HEK293T (cell line): ENCODE results near the gene KCNG3.

Experiments
- CTCF ChIA-PET: fragments of 350-600 bp; formaldehyde crosslinking; extraction: SDS; loops from one replicate; lab custom pipeline; 2021; ENCODE audit warnings: antibody characterized with exemption, inconsistent platforms; lab: Yijun Ruan, JAX
- POLR2A ChIA-PET: fragments of 350-600 bp; formaldehyde crosslinking; extraction: SDS; loops from one replicate; lab custom pipeline; 2020; ENCODE audit warnings: antibody characterized with exemption, inconsistent platforms; lab: Yijun Ruan, JAX
- DNase-seq: peaks from one replicate; pipeline ENCODE4 v3.0.0; 2012; ENCODE audit warnings: mixed read lengths; ENCODE audit errors: extremely low spot score
- ARNT ChIP-seq: fragments of 450-650 bp; IDR thresholded peaks from 2 replicates; pipeline ENCODE4 v1.6.1; 2017; ENCODE audit warnings: mild to moderate bottlenecking
- BHLHE40 ChIP-seq: fragments of 450-650 bp; IDR thresholded peaks from 2 replicates; pipeline ENCODE4 v1.6.1; 2016; ENCODE audit warnings: mild to moderate bottlenecking, moderate library complexity, borderline replicate concordance
- CTBP1 ChIP-seq: fragments of 450-650 bp; IDR thresholded peaks from 2 replicates; pipeline ENCODE4 v1.6.1; 2016; ENCODE audit warnings: borderline replicate concordance
- ELF4 ChIP-seq: fragments of 450-650 bp; IDR thresholded peaks from 2 replicates; pipeline ENCODE4 v1.6.1; 2017; ENCODE audit warnings: antibody characterized with exemption
- FOXA1 ChIP-seq: fragments of 450-650 bp; IDR thresholded peaks from 2 replicates; pipeline ENCODE4 v1.6.1; 2016; ENCODE audit warnings: mild to moderate bottlenecking
- FOXK2 ChIP-seq: fragments of 450-650 bp; IDR thresholded peaks from 2 replicates; pipeline ENCODE4 v1.6.1; 2016; ENCODE audit warnings: mild to moderate bottlenecking
- FOXM1 ChIP-seq: fragments of 450-650 bp; IDR thresholded peaks from 2 replicates; pipeline ENCODE4 v1.6.1; 2017; ENCODE audit warnings: mild to moderate bottlenecking, borderline replicate concordance
- HDGF ChIP-seq: fragments of 450-650 bp; IDR thresholded peaks from 2 replicates; pipeline ENCODE4 v1.6.1; 2017; ENCODE audit warnings: antibody characterized with exemption, borderline replicate concordance
- L3MBTL2 ChIP-seq: fragments of 450-650 bp; conservative IDR thresholded peaks from 2 replicates; pipeline ENCODE4 v1.6.1; 2016; ENCODE audit warnings: mild to moderate bottlenecking
- LEF1 ChIP-seq: fragments of 450-650 bp; IDR thresholded peaks from 2 replicates; pipeline ENCODE4 v1.6.1; 2017; ENCODE audit warnings: mild to moderate bottlenecking, borderline replicate concordance
- NFRKB ChIP-seq: fragments of 450-650 bp; IDR thresholded peaks from 2 replicates; pipeline ENCODE4 v1.6.1; 2016; ENCODE audit warnings: mild to moderate bottlenecking, moderate library complexity
- PKNOX1 ChIP-seq: fragments of 450-650 bp; IDR thresholded peaks from 2 replicates; pipeline ENCODE4 v1.6.1; 2016
- SP1 ChIP-seq: fragments of 450-650 bp; IDR thresholded peaks from 2 replicates; pipeline ENCODE4 v1.6.1; 2017
- SUZ12 ChIP-seq: fragments of 450-650 bp; IDR thresholded peaks from 2 replicates; pipeline ENCODE4 v1.6.1; 2016; ENCODE audit warnings: mild to moderate bottlenecking
- TARDBP ChIP-seq: fragments of 450-650 bp; IDR thresholded peaks from 2 replicates; pipeline ENCODE4 v1.6.1; 2016
- ZNF384 ChIP-seq: fragments of 450-650 bp; IDR thresholded peaks from 2 replicates; pipeline ENCODE4 v1.6.1; 2016

Gene KCNG3

DNA sequence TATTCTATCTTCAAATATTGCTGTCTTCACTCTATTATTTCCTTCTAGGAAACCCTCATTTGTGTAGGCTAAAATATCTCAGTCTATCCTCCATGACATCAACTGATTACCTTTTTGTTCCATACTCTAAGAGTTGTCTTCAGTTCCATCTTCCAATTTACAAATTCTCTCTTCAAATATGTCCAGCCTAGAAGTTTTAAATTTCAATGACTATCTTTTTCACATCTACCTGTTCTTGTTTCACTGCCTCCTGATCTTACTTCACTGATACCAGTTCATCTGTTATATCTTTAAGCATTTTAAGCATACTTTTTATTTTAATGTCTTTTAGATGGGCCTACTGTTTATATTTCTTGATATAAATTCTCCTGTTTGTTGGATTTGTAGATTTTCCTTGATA lies 79.1 kb downstream of the KCNG3 start:
- no peak for DNase-seq
- ChIA-PET POLR2A (no interaction called here), CTCF (no interaction called here)
- TF ChIP-seq ZNF384 (no peak), BHLHE40 (no peak), L3MBTL2 (no peak), ARNT (no peak), LEF1 (no peak)

DNA sequence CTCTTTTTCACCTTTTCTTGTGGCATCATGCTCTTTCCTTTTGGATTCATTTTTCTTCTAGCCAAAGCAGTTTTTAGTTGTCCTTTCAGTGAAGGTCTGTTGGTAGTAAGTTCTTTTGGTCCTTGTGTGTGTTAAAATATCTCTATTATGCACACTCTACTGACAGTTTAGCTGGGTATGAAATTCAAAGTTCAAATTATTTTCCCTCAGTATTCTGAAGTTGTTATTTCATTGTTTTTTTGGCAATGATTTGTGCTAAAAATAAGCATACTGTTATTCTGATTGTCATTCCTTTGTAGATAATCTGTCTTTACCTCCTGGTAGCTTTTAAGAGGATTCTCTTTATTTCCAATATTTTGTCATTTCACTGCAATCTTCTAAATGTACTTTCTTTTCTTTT lies 79.6 kb downstream of the KCNG3 start:
- TF ChIP-seq FOXA1 (no peak), SUZ12 (no peak), L3MBTL2 (no peak), LEF1 (no peak), SP1 (no peak), FOXM1 (no peak), ARNT (no peak), NFRKB (no peak), PKNOX1 (no peak), FOXK2 (no peak)
- no peak for DNase-seq
- ChIA-PET CTCF (no interaction called here), POLR2A (no interaction called here)

DNA sequence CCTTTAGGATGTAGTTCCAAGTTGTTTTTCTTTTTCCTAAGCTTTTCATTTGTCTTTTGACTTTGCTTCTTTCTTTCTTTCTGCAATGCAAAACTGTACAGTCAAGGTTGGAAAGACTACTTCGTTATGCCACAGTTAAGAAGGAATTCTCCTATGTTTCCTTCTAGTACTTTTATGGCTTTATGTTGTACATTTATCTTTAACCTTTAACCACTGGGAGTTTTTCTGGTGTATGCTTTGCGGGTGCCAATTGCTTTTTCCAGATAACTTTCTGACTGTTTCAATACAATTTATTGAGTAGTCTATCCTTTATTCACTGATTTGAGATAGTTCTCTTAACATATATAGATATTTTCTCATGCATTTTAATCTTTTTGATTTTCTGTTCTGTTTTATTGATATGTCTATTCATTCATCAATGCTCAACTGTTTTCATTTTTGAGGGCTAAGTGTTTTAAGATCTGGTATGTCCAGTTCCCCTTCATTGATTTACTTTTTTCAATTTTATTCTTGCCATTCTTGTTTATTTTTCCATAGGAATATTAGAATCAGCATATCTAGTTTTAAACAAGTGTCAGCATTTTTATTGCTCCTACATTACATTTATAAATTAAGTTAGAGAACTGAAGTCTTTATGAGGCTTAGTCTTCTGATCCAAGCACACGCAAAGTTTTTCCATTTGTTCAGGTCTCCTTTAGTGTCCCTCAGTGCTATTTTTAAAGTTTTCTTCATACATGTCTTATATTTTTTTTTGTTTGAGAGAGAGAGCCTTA lies 82.9 kb downstream of the KCNG3 start:
- CTCF ChIA-PET, result interaction anchor here (0.6 kb wide), 1 partner anchor 63 kb away, joined by 5 read pairs; no protein-coding TSS in a partner anchor
- POLR2A ChIA-PET, result no interaction called here
- no peak for DNase-seq
- TF ChIP-seq PKNOX1 (no peak), ARNT (no peak), FOXK2 (no peak), ZNF384 (no peak), CTBP1 (no peak), SP1 (no peak), FOXM1 (no peak), ELF4 (no peak), HDGF (no peak), NFRKB (no peak), TARDBP (no peak), LEF1 (no peak), BHLHE40 (no peak), L3MBTL2 (no peak)

DNA sequence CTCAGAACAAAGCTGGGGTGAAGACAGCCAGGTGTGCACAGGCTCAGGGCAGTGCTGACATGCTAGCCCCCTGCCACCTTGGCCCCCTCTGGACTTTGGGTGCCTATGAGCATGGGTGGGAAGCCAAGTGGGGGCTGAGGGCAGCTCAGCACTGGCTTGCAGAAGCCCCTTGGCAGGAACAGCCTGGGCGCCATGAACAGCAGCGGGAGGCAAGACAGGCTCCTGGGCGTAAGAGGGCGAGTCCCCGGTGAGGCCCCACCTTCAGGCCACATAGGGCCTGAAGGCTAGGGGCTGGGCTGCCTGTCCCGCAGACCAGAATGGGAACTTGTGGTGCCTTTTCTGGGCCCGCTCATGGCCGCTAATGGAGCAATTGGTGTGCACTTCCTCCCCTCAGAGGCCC lies 85.8 kb downstream of the KCNG3 start:
- POLR2A ChIA-PET, result no interaction called here
- DNase-seq, result no peak
- CTCF ChIA-PET, result interaction anchor here (1.2 kb wide), 1 partner anchor 23 kb away, joined by 3 read pairs; no protein-coding TSS in a partner anchor
- TF ChIP-seq CTBP1, result no peak

DNA sequence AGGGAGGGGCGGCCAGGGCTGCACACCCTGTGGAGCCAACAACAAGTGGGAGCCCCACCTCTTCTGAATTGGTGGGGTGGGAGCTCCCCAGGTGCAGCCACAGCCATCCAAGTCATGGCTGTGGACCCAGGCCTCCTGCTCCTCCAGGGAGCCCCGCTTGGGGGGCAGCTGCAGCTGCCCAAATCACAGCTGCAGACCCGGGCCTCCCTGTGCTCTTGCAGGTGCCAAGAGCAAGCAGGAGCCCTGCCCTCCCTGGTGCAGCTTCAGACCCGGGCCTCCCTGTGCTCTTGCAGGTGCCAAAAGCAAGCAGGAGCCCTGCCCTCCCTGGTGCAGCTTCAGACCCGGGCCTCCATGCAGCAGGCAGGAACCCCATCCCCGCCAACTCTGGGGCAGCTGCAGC lies 86.3 kb downstream of the KCNG3 start:
- TF ChIP-seq SP1, result no peak
- no peak for TF ChIP-seq LEF1
- no peak for TF ChIP-seq ELF4
- TF ChIP-seq NFRKB, result no peak
- TF ChIP-seq ZNF384, result no peak
- TF ChIP-seq HDGF, result no peak
- no peak for TF ChIP-seq TARDBP
- TF ChIP-seq SUZ12, result no peak
- no peak for TF ChIP-seq ARNT
- no peak for TF ChIP-seq L3MBTL2
- TF ChIP-seq BHLHE40, result no peak
- no peak for TF ChIP-seq FOXA1
- TF ChIP-seq PKNOX1, result no peak
- TF ChIP-seq FOXK2, result no peak
- TF ChIP-seq CTBP1, result no peak
- no peak for TF ChIP-seq FOXM1
- DNase-seq, result no peak
- ChIA-PET CTCF (no interaction called here), POLR2A (no interaction called here)

DNA sequence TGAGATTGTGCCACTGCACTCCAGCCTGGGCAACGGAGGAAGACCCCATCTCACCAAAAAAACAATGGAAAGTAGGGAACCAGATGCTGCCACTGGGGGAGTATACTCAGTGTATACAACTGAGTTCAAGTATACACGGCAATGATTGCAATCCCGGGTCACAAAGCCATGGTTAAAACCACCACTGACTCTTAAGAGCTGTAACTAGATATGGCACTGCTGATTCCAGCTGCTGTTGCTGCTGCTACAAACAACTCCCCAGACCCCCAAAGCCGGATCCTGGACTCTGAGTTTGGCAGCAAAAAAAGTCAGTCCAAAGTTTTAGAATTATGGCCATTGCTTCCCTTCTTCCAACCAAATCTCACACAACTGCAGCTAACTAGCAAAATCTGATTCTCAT lies 89.1 kb downstream of the KCNG3 start:
- CTCF ChIA-PET, result interaction anchor here (0.7 kb wide), 2 partner anchors 18 to 247 kb away, joined by 3 to 4 read pairs; no protein-coding TSS in a partner anchor
- POLR2A ChIA-PET, result interaction anchor here (1.3 kb wide), 1 partner anchor 10 kb away, joined by 3 read pairs; no protein-coding TSS in a partner anchor
- no peak for DNase-seq
- TF ChIP-seq NFRKB (no peak), ARNT (no peak), ELF4 (no peak), ZNF384 (no peak), SUZ12 (no peak), FOXM1 (no peak), PKNOX1 (no peak), FOXK2 (no peak), CTBP1 (no peak), BHLHE40 (no peak), SP1 (no peak), TARDBP (no peak), L3MBTL2 (no peak), FOXA1 (no peak)
